ENCODE data around the gene PDE4DIP.
"Not testable (repeated sequence)": the region's sequence is repeated elsewhere in the genome, so short reads cannot be mapped to it uniquely, and the experiment has no call there.

- TF ChIP-seq, protein P1, sequence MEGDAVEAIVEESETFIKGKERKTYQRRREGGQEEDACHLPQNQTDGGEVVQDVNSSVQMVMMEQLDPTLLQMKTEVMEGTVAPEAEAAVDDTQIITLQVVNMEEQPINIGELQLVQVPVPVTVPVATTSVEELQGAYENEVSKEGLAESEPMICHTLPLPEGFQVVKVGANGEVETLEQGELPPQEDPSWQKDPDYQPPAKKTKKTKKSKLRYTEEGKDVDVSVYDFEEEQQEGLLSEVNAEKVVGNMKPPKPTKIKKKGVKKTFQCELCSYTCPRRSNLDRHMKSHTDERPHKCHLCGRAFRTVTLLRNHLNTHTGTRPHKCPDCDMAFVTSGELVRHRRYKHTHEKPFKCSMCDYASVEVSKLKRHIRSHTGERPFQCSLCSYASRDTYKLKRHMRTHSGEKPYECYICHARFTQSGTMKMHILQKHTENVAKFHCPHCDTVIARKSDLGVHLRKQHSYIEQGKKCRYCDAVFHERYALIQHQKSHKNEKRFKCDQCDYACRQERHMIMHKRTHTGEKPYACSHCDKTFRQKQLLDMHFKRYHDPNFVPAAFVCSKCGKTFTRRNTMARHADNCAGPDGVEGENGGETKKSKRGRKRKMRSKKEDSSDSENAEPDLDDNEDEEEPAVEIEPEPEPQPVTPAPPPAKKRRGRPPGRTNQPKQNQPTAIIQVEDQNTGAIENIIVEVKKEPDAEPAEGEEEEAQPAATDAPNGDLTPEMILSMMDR (IDR thresholded peaks at IDR 0.05), result not testable (repeated sequence)
- TF ChIP-seq EZH2phosphoT487 (IDR thresholded peaks at IDR 0.05), result not testable (repeated sequence)
Measured at GRCh38 chr1:148854063-148854462, 9.8 kb downstream of the PDE4DIP start.
